Endothelial cell of umbilical vein (primary cell): ENCODE data around the gene RAB18. TPM values are rescaled to one million over a fixed set of nuclear protein-coding genes. Genes with fewer than 3 reads are reported as not detected.

Experiments
- BruUV-seq: library from RNA; stranded (reverse); fragments of 400-500 nt; replicated peaks from 2 replicates; lab custom pipeline; 2021; lab: Mats Ljungman, UMichigan
- CTCF ChIA-PET: fragments of 300-600, 350-600 bp; sonication (Branson Sonifier 250); formaldehyde crosslinking; loops from one replicate; lab custom pipeline; 2021; ENCODE audit warnings: antibody characterized with exemption, inconsistent platforms; lab: Charles Lee
- POLR2A ChIA-PET: fragments of 300-600, 350-600 bp; sonication (Branson Sonifier 250); formaldehyde crosslinking; loops from one replicate; lab custom pipeline; 2021; ENCODE audit warnings: antibody characterized with exemption, inconsistent platforms; lab: Charles Lee
- DNase-seq: peaks from one replicate; pipeline ENCODE4 v3.0.0-alpha.2; 2011; ENCODE audit warnings: low read depth, low spot score
- FAIRE-seq: peaks from 2 replicates; lab custom pipeline; 2011; peaks lifted over from hg19 to GRCh38; lab: Jason Lieb, UNC
- H2AFZ ChIP-seq: 2 replicates; pipeline ENCODE4 v1.6.0; 2012; ENCODE audit warnings: low read depth, low read length, control low read depth, inconsistent platforms
- H3K27ac ChIP-seq: 2 replicates; pipeline ENCODE4 v1.5.1; 2011; ENCODE audit warnings: low read depth, mild to moderate bottlenecking, control low read depth, low read length, moderate library complexity; ENCODE audit not compliant: insufficient read depth
- H3K27me3 ChIP-seq, 2 experiments: 2 replicates each; pipeline versions ENCODE4 v1.6.0 to v1.6.1; 2011; ENCODE audit warnings: low read length in 2 of 2, mixed read lengths in 1 of 2; ENCODE audit not compliant: control insufficient read depth in 2 of 2, insufficient read depth in 2 of 2
- H3K36me3 ChIP-seq, 2 experiments: 2 replicates in 1 of 2; 3 replicates in 1 of 2; pipeline ENCODE4 v1.5.1; 2011; ENCODE audit warnings: low read length in 2 of 2, mild to moderate bottlenecking in 1 of 2, moderate library complexity in 1 of 2; ENCODE audit not compliant: control insufficient read depth in 2 of 2, insufficient read depth in 2 of 2; ENCODE audit errors: extremely low read depth in 1 of 2
- H3K4me1 ChIP-seq: 3 replicates; pipeline ENCODE4 v1.5.1; 2011; ENCODE audit warnings: mild to moderate bottlenecking, low read length; ENCODE audit not compliant: control insufficient read depth, insufficient read depth; ENCODE audit errors: extremely low read depth
- H3K4me2 ChIP-seq: 2 replicates; pipeline ENCODE4 v1.6.1; 2011; ENCODE audit warnings: low read length, control low read depth, mixed read lengths; ENCODE audit not compliant: insufficient read depth
- H3K4me3 ChIP-seq, 3 experiments: fragments of 200-600 bp in 1 of 3; sonication (generic), shearing (Covaris generic) in 1 of 3; replicated peaks in 1 of 3; 2 replicates each; pipeline ENCODE4 v1.5.1; 2011 to 2016; ENCODE audit warnings: control low read depth in 3 of 3, low read length in 3 of 3, mild to moderate bottlenecking in 2 of 3, inconsistent platforms in 1 of 3, low read depth in 1 of 3, moderate library complexity in 1 of 3; ENCODE audit not compliant: insufficient read depth in 1 of 3
- H3K79me2 ChIP-seq: 2 replicates; pipeline ENCODE4 v1.6.0; 2012; ENCODE audit warnings: low read length, inconsistent platforms; ENCODE audit not compliant: control insufficient read depth, insufficient read depth
- H3K9ac ChIP-seq: replicated peaks from 2 replicates; pipeline ENCODE3; 2011; ENCODE audit warnings: low read length, control low read depth; ENCODE audit not compliant: insufficient read depth; ENCODE audit errors: extremely low read depth
- H3K9me1 ChIP-seq: replicated peaks from 3 replicates; pipeline ENCODE4 v1.6.0; 2011; ENCODE audit warnings: mild to moderate bottlenecking, low read length; ENCODE audit not compliant: control insufficient read depth, insufficient read depth; ENCODE audit errors: extremely low read depth
- H3K9me3 ChIP-seq: replicated peaks from 2 replicates; pipeline ENCODE4 v1.5.1; 2012; ENCODE audit warnings: low read length, inconsistent platforms; ENCODE audit not compliant: control insufficient read depth, insufficient read depth
- H4K20me1 ChIP-seq: replicated peaks from 2 replicates; pipeline ENCODE3; 2011; ENCODE audit warnings: mild to moderate bottlenecking, low read length; ENCODE audit not compliant: control insufficient read depth, insufficient read depth; ENCODE audit errors: extremely low read depth
- CTCF ChIP-seq, 2 donors: IDR thresholded peaks; 1 replicate in 1 of 2; 2 replicates in 1 of 2; pipeline ENCODE4 v1.5.1; 2011; ENCODE audit warnings: low read length in 2 of 2, mild to moderate bottlenecking in 2 of 2, moderate library complexity in 2 of 2, control low read depth in 1 of 2, inconsistent platforms in 1 of 2, low read depth in 1 of 2; ENCODE audit not compliant: insufficient read depth in 1 of 2; ENCODE audit errors: extremely low read depth in 1 of 2
- FOS ChIP-seq: IDR thresholded peaks from 2 replicates; pipeline ENCODE4 v1.6.1; 2011; ENCODE audit warnings: mild to moderate bottlenecking, low read length, moderate library complexity, borderline replicate concordance; ENCODE audit not compliant: insufficient read depth
- GATA2 ChIP-seq: IDR thresholded peaks from 2 replicates; pipeline ENCODE4 v1.7.0; 2011; ENCODE audit warnings: low read depth, mild to moderate bottlenecking, moderate library complexity, mixed read lengths, low read length; ENCODE audit not compliant: insufficient read length, insufficient read depth
- dilution Hi-C: fragments of 300-500 bp; cut with MboI; formaldehyde crosslinking; loops from one replicate; pipeline ENCODE4 v1.15.0; 2019; ENCODE audit warnings: low sequenced_read_pairs; ENCODE audit not compliant: extremely low pct_ligation_motif_present
- intact Hi-C: fragments of 100-400 bp; cut with micrococcal nuclease; formaldehyde crosslinking; loops from one replicate; pipeline ENCODE4 v1.10.0; 2022
- polyA plus RNA-seq, 4 experiments: library from polyadenylated mRNA; depleted of rRNA in 3 of 4; stranded (reverse) in 3 of 4; unstranded in 1 of 4; fragments of >200 nt; gene quantifications; 2 replicates each; pipeline versions ENCODE4 v1.2.1 to v1.2.3, GENCODE V29; 2011 to 2012; ENCODE audit warnings: missing spikeins in 1 of 4
- total RNA-seq: library from RNA; stranded (reverse); gene quantifications from 2 replicates; pipeline ENCODE4 v1.2.3, GENCODE V29; 2021

RAB18 gene
- total and polyA plus RNA-seq, 2 donors (not counting 3 experiments of a cell fraction or from before 2014, with no cell fraction given) = 20.4 to 108 TPM

GRCh38 chr10:27568196-27569175 is 64.4 kb downstream of the RAB18 start:
- no peak overlapping the region for H2AFZ ChIP-seq
- H3K4me1 ChIP-seq = no peaks in the 10 kb centered on the region
- intact Hi-C loops (no loop called here), dilution Hi-C loops (no loop called here)
- TF ChIP-seq CTCF (IDR thresholded peaks at IDR 0.05; ENCODE audit: extremely low read depth in 1 of 2, insufficient read depth in 1 of 2, low read depth in 1 of 2, low read length in 2 of 2) = no peak
- TF ChIP-seq FOS = no peak
- no peak for TF ChIP-seq GATA2
- POLR2A ChIA-PET = no interaction called here
- H3K9me1 ChIP-seq = no peaks in the 10 kb centered on the region
- BruUV-seq = no TSS peak
- FAIRE-seq = no peak
- no peaks in the 10 kb centered on the region for H3K36me3 ChIP-seq
- no peak overlapping the region for H3K4me2 ChIP-seq
- H4K20me1 ChIP-seq = no peaks in the 10 kb centered on the region
- CTCF ChIA-PET = interaction anchor here (2.1 kb wide), 1 partner anchor 15 kb away, joined by 4 read pairs; no protein-coding TSS in a partner anchor
- H3K9ac ChIP-seq = no peak overlapping the region
- no peaks in the 10 kb centered on the region for H3K79me2 ChIP-seq
- no peak overlapping the region for H3K4me3 ChIP-seq
- DNase-seq = no peak
- H3K9me3 ChIP-seq = no peaks in the 10 kb centered on the region
- no peak overlapping the region for H3K27ac ChIP-seq
- H3K27me3 ChIP-seq = no peaks in the 10 kb centered on the region
